ENCODE measurements around the gene FMN1.

The FMN1 gene

GRCh38 chr15:33027306-33028035, 167.0 kb downstream of the FMN1 start:
- DNase-seq (ENCODE audit: insufficient read length, low spot score) (no peak), FAIRE-seq (no peak)

GRCh38 chr15:33026614-33027013, 167.9 kb downstream of the FMN1 start:
- FAIRE-seq (no peak), DNase-seq (ENCODE audit: insufficient read length, low spot score) (no peak)

- no peak for FAIRE-seq
- peak; percentile 31 for DNase-seq (ENCODE audit: insufficient read length, low spot score)
These were observed 171.9 kb downstream of the FMN1 start for GRCh38 chr15:33022629-33023028.

GRCh38 chr15:33021806-33022389, 172.6 kb downstream of the FMN1 start:
- FAIRE-seq (no peak), DNase-seq (ENCODE audit: insufficient read length, low spot score) (peak; percentile 52)

- FAIRE-seq (no peak), DNase-seq (ENCODE audit: insufficient read length, low spot score) (no peak)
These were observed 175.0 kb downstream of the FMN1 start for GRCh38 chr15:33019354-33019981.

- FAIRE-seq (no peak), DNase-seq (ENCODE audit: insufficient read length, low spot score) (no peak)
These were observed 178.0 kb downstream of the FMN1 start for GRCh38 chr15:33016405-33017024.

GRCh38 chr15:33014586-33014985, 179.9 kb downstream of the FMN1 start:
- DNase-seq (ENCODE audit: insufficient read length, low spot score) (no peak), FAIRE-seq (no peak)

GRCh38 chr15:33013827-33014445, 180.6 kb downstream of the FMN1 start:
- peak; percentile 54 for FAIRE-seq
- DNase-seq (ENCODE audit: insufficient read length, low spot score), result peak; percentile 36

GRCh38 chr15:33011976-33012375, 182.5 kb downstream of the FMN1 start:
- DNase-seq (ENCODE audit: insufficient read length, low spot score) (no peak), FAIRE-seq (no peak)

- no peak for FAIRE-seq
- no peak for DNase-seq (ENCODE audit: insufficient read length, low spot score)
These were observed 184.9 kb downstream of the FMN1 start for GRCh38 chr15:33009603-33010002.

GRCh38 chr15:33009026-33009425, 185.5 kb downstream of the FMN1 start:
- FAIRE-seq (no peak), DNase-seq (ENCODE audit: insufficient read length, low spot score) (no peak)

GRCh38 chr15:33008284-33008995, 186.1 kb downstream of the FMN1 start:
- no peak for DNase-seq (ENCODE audit: insufficient read length, low spot score)
- FAIRE-seq, result no peak

- FAIRE-seq (no peak), DNase-seq (ENCODE audit: insufficient read length, low spot score) (peak; percentile 19)
These were observed 187.1 kb downstream of the FMN1 start for GRCh38 chr15:33007303-33007855.

- DNase-seq (ENCODE audit: insufficient read length, low spot score), result no peak
- FAIRE-seq, result no peak
These were observed 188.9 kb downstream of the FMN1 start for GRCh38 chr15:33005582-33005981.

GRCh38 chr15:33001926-33002325, 192.6 kb downstream of the FMN1 start:
- FAIRE-seq (no peak), DNase-seq (ENCODE audit: insufficient read length, low spot score) (no peak)

- FAIRE-seq (no peak), DNase-seq (ENCODE audit: insufficient read length, low spot score) (no peak)
These were observed 195.4 kb downstream of the FMN1 start for GRCh38 chr15:32998979-32999672.

GRCh38 chr15:32998182-32998581, 196.3 kb downstream of the FMN1 start:
- FAIRE-seq, result no peak
- no peak for DNase-seq (ENCODE audit: insufficient read length, low spot score)

- no peak for FAIRE-seq
- DNase-seq (ENCODE audit: insufficient read length, low spot score), result peak; percentile 8
These were observed 199.6 kb downstream of the FMN1 start for GRCh38 chr15:32994810-32995424.

- FAIRE-seq (no peak), DNase-seq (ENCODE audit: insufficient read length, low spot score) (no peak)
These were observed 201.2 kb downstream of the FMN1 start for GRCh38 chr15:32993285-32993684.
